Stomach (tissue), 4 donors: ENCODE measurements around the gene C4orf46.
"Not testable (repeated sequence)": the region's sequence is repeated elsewhere in the genome, so short reads cannot be mapped to it uniquely, and the experiment has no call there.

Experiments
- CTCF ChIP-seq, 7 experiments: fragments of 450-650 bp in 4 of 7; fragments of 200-600 bp in 3 of 7; sonication (generic) in 3 of 7; IDR thresholded peaks; one replicate each; pipeline ENCODE4 v1.5.1; 2016 to 2019; ENCODE audit warnings: antibody characterized with exemption in 7 of 7, control low read depth in 2 of 7, mild to moderate bottlenecking in 1 of 7
- EP300 ChIP-seq: sonication (generic); formaldehyde crosslinking; IDR thresholded peaks from one replicate; pipeline ENCODE4 v1.6.1; 2017; ENCODE audit warnings: antibody characterized with exemption
- POLR2A ChIP-seq, 4 donors: fragments of 450-650 bp; IDR thresholded peaks; one replicate each; pipeline ENCODE4 v1.6.1; 2016; ENCODE audit warnings: antibody characterized with exemption in 4 of 4, control low read depth in 2 of 4, mild to moderate bottlenecking in 1 of 4, moderate library complexity in 1 of 4

- not testable (repeated sequence) for TF ChIP-seq CTCF (IDR thresholded peaks at IDR 0.05); POLR2A (IDR thresholded peaks at IDR 0.05); EP300
These were observed 40.9 kb upstream of the C4orf46 start for GRCh38 chr4:158712622-158713021.
